Measurements from ENCODE around the gene LRRK1. TPM values are rescaled to one million over a fixed set of nuclear protein-coding genes. Genes with fewer than 3 reads are reported as not detected.
"Not testable (repeated sequence)": the region's sequence is repeated elsewhere in the genome, so short reads cannot be mapped to it uniquely, and the experiment has no call there.

The LRRK1 gene
- total RNA-seq, 1 experiment from 2014 or later, result 7.0 TPM

DNA sequence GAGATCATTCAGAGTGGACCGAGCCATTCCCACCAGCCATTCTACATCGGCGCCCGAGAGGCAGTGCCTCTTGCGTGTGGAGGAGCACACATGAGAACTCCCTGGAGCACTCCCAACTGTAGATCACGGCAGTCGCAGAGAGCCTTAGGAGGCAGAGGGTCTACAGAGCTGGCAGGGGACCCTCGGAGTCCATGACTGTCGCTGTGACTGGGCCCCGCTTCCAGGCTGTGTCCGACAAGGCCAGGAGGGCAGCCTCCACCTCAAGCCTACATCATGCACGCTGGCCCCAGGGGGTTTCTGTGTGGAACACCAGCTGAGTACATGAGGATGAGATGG lies 173.7 kb downstream of the LRRK1 start:
- no peak overlapping the region for H3K9ac ChIP-seq (ENCODE audit: low read length)
- no peak for ATAC-seq
- no peaks in the 10 kb centered on the region for H3K36me3 ChIP-seq (ENCODE audit: low read depth, low read length)
- no peaks in the 10 kb centered on the region for H3F3A ChIP-seq (ENCODE audit: low read length, unreplicated experiment)
- H2AFZ ChIP-seq (ENCODE audit: low read length), result no peak overlapping the region
- no peaks in the 10 kb centered on the region for H3K9me2 ChIP-seq (replicated peaks; ENCODE audit: low read length)
- no peaks in the 10 kb centered on the region for H3K27me3 ChIP-seq (ENCODE audit: low read length)
- no peak overlapping the region for H3K27ac ChIP-seq (ENCODE audit: low read length)
- no peak for TF ChIP-seq EZH2phosphoT487 (IDR thresholded peaks at IDR 0.05; ENCODE audit: borderline replicate concordance, low read length)
- TF ChIP-seq EZH2 (IDR thresholded peaks at IDR 0.05; ENCODE audit: low read length, unreplicated experiment), result no peak
- TF ChIP-seq, protein P1, sequence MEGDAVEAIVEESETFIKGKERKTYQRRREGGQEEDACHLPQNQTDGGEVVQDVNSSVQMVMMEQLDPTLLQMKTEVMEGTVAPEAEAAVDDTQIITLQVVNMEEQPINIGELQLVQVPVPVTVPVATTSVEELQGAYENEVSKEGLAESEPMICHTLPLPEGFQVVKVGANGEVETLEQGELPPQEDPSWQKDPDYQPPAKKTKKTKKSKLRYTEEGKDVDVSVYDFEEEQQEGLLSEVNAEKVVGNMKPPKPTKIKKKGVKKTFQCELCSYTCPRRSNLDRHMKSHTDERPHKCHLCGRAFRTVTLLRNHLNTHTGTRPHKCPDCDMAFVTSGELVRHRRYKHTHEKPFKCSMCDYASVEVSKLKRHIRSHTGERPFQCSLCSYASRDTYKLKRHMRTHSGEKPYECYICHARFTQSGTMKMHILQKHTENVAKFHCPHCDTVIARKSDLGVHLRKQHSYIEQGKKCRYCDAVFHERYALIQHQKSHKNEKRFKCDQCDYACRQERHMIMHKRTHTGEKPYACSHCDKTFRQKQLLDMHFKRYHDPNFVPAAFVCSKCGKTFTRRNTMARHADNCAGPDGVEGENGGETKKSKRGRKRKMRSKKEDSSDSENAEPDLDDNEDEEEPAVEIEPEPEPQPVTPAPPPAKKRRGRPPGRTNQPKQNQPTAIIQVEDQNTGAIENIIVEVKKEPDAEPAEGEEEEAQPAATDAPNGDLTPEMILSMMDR (conservative IDR thresholded peaks at IDR 0.05; ENCODE audit: low read depth, low read length), result no peak
- no peaks in the 10 kb centered on the region for H3K9me3 ChIP-seq (ENCODE audit: low read length)
- no peak overlapping the region for H3K4me3 ChIP-seq (ENCODE audit: low read length)
- CTCF ChIA-PET, result no interaction called here
- no TSS peak for BruUV-seq (replicated peaks)
- no peaks in the 10 kb centered on the region for H4K20me1 ChIP-seq (ENCODE audit: low read length)
- H3K4me1 ChIP-seq (ENCODE audit: insufficient read depth, low read length), result no peaks in the 10 kb centered on the region
- no peaks in the 10 kb centered on the region for H3K79me2 ChIP-seq (ENCODE audit: low read length)
- POLR2A ChIA-PET (ENCODE audit: unreplicated experiment), result no interaction called here
- no peak overlapping the region for H3K4me2 ChIP-seq (ENCODE audit: low read length)
- intact Hi-C loops (cut with micrococcal nuclease), result no loop called here
- no peak for DNase-seq

DNA sequence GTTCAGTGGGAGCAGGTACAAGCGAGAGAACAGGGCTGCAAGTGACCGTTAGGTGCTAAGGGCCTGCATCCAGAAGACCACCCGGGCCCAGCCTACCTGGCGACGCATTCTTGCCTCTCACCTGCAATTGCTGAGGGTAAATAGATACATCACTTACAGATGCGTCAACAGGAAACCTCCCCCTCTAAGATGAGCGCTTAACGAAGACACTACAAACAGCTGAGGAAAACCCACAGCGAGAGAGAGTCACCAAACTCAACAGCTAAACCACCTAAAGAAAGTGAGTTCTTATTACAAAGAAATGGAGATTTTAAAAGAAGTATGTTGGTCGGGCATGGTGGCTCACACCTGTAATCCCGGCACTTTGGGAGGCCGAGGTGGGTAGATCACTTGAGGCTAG lies 174.8 kb downstream of the LRRK1 start:
- no peak for ATAC-seq
- Histone ChIP-seq H3K9me2 (replicated peaks; ENCODE audit: low read length) (no peaks in the 10 kb centered on the region), H3K4me2 (ENCODE audit: low read length) (no peak overlapping the region), H3K4me1 (ENCODE audit: insufficient read depth, low read length) (no peaks in the 10 kb centered on the region), H3K36me3 (ENCODE audit: low read depth, low read length) (no peaks in the 10 kb centered on the region), H3F3A (ENCODE audit: low read length, unreplicated experiment) (no peaks in the 10 kb centered on the region), H3K79me2 (ENCODE audit: low read length) (no peaks in the 10 kb centered on the region), H3K9me3 (ENCODE audit: low read length) (no peaks in the 10 kb centered on the region), H2AFZ (ENCODE audit: low read length) (no peak overlapping the region), H3K9ac (ENCODE audit: low read length) (no peak overlapping the region), H3K27me3 (ENCODE audit: low read length) (no peaks in the 10 kb centered on the region), H4K20me1 (ENCODE audit: low read length) (no peaks in the 10 kb centered on the region), H3K4me3 (ENCODE audit: low read length) (no peak overlapping the region), H3K27ac (ENCODE audit: low read length) (no peak overlapping the region)
- TF ChIP-seq EZH2phosphoT487 (IDR thresholded peaks at IDR 0.05; ENCODE audit: borderline replicate concordance, low read length) (no peak), EZH2 (IDR thresholded peaks at IDR 0.05; ENCODE audit: low read length, unreplicated experiment) (no peak)
- TF ChIP-seq, protein P1 (conservative IDR thresholded peaks at IDR 0.05; ENCODE audit: low read depth, low read length), result no peak
- intact Hi-C loops (cut with micrococcal nuclease), result no loop called here
- ChIA-PET CTCF (interaction anchor here (0.6 kb wide), 1 partner anchor 158 kb away, joined by 5 read pairs; the partner anchor contains the start of gene CHSY1), POLR2A (ENCODE audit: unreplicated experiment) (no interaction called here)
- BruUV-seq (replicated peaks), result no TSS peak
- no peak for DNase-seq

DNA sequence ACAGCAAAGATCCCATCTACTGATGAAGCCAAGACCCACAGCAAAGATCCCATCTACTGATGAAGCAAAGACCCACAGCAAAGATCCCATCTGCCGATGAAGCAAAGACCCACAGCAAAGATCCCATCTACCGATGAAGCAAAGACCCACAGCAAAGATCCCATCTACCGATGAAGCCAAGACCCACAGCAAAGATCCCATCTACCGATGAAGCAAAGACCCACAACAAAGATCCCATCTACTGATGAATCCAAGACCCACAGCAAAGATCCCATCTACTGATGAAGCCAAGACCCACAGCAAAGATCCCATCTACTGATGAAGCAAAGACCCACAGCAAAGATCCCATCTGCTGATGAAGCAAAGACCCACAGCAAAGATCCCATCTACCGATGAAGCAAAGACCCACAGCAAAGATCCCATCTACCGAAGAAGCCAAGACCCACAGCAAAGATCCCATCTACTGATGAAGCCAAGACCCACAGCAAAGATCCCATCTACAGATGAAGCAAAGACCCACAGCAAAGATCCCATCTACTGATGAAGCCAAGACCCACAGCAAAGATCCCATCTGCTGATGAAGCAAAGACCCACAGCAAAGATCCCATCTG lies 176.7 kb downstream of the LRRK1 start:
- POLR2A ChIA-PET (ENCODE audit: unreplicated experiment); H3K4me1 ChIP-seq (ENCODE audit: insufficient read depth, low read length); H3K9ac ChIP-seq (ENCODE audit: low read length); H3K4me3 ChIP-seq (ENCODE audit: low read length); H3F3A ChIP-seq (ENCODE audit: low read length, unreplicated experiment); H3K9me2 ChIP-seq (replicated peaks; ENCODE audit: low read length); ATAC-seq; H3K4me2 ChIP-seq (ENCODE audit: low read length); DNase-seq; H2AFZ ChIP-seq (ENCODE audit: low read length); CTCF ChIA-PET; BruUV-seq (replicated peaks); H3K27me3 ChIP-seq (ENCODE audit: low read length); H3K79me2 ChIP-seq (ENCODE audit: low read length); H4K20me1 ChIP-seq (ENCODE audit: low read length); H3K27ac ChIP-seq (ENCODE audit: low read length); H3K36me3 ChIP-seq (ENCODE audit: low read depth, low read length); intact Hi-C loops (cut with micrococcal nuclease); H3K9me3 ChIP-seq (ENCODE audit: low read length): not testable (repeated sequence)
